NT2/D1 (cell line): Measurements from ENCODE around the gene EDN3.
"Not testable (repeated sequence)": the region's sequence is repeated elsewhere in the genome, so short reads cannot be mapped to it uniquely, and the experiment has no call there.

ENCODE experiments used
- DNase-seq: peaks from one replicate; pipeline ENCODE4 v3.0.0-alpha.2; 2011; ENCODE audit warnings: low read depth, low spot score
- H3K27me3 ChIP-seq: 2 replicates; pipeline ENCODE4 v1.6.0; 2011; ENCODE audit warnings: mild to moderate bottlenecking; ENCODE audit not compliant: insufficient read length, insufficient read depth
- H3K36me3 ChIP-seq: 2 replicates; pipeline ENCODE4 v1.6.1; 2011; ENCODE audit warnings: mild to moderate bottlenecking, low read length, mixed read lengths; ENCODE audit not compliant: insufficient read depth, insufficient read length
- H3K4me1 ChIP-seq: 2 replicates; pipeline ENCODE4 v1.5.1; 2011; ENCODE audit not compliant: insufficient read depth, insufficient read length
- H3K4me3 ChIP-seq: 2 replicates; pipeline ENCODE4 v1.5.1; 2011; ENCODE audit warnings: low read depth; ENCODE audit not compliant: insufficient read length
- H3K9ac ChIP-seq: 2 replicates; pipeline ENCODE4 v1.6.0; 2011; ENCODE audit warnings: low read depth; ENCODE audit not compliant: insufficient read length
- H3K9me3 ChIP-seq: 2 replicates; pipeline ENCODE4 v1.5.1; 2011; ENCODE audit warnings: mild to moderate bottlenecking, low read length; ENCODE audit not compliant: insufficient read depth
- SUZ12 ChIP-seq: IDR thresholded peaks from 2 replicates; pipeline ENCODE4 v1.6.1; 2011; ENCODE audit not compliant: insufficient read length, insufficient read depth; ENCODE audit errors: extremely low read depth
- YY1 ChIP-seq: IDR thresholded peaks from 2 replicates; pipeline ENCODE4 v1.6.1; 2011; ENCODE audit not compliant: insufficient read length, insufficient read depth
- ZNF274 ChIP-seq: IDR thresholded peaks from 2 replicates; pipeline ENCODE4 v1.6.1; 2011; ENCODE audit warnings: mild to moderate bottlenecking, low read depth, low read length

EDN3 gene

GRCh38 chr20:59328071-59328470, 27.7 kb downstream of the EDN3 start:
- H3K9ac ChIP-seq, result no peak overlapping the region
- no peak overlapping the region for H3K4me3 ChIP-seq
- no peaks in the 10 kb centered on the region for H3K9me3 ChIP-seq
- no peaks in the 10 kb centered on the region for H3K36me3 ChIP-seq
- DNase-seq, result no peak
- H3K27me3 ChIP-seq, result peaks cover 8% of the 10 kb centered on the region
- no peak for TF ChIP-seq ZNF274
- no peak for TF ChIP-seq SUZ12
- TF ChIP-seq YY1, result no peak
- H3K4me1 ChIP-seq, result no peaks in the 10 kb centered on the region

GRCh38 chr20:59331721-59332329, 31.4 kb downstream of the EDN3 start:
- no peak for TF ChIP-seq ZNF274
- TF ChIP-seq SUZ12, result no peak
- no peak for TF ChIP-seq YY1
- Histone ChIP-seq H3K4me1 (no peaks in the 10 kb centered on the region), H3K9ac (no peak overlapping the region), H3K27me3 (peaks cover 16% of the 10 kb centered on the region), H3K9me3 (no peaks in the 10 kb centered on the region), H3K36me3 (no peaks in the 10 kb centered on the region), H3K4me3 (no peak overlapping the region)
- no peak for DNase-seq

- DNase-seq, result no peak
- peaks cover 14% of the 10 kb centered on the region for H3K27me3 ChIP-seq
- TF ChIP-seq ZNF274, result no peak
- TF ChIP-seq YY1, result no peak
- no peak for TF ChIP-seq SUZ12
- no peak overlapping the region for H3K4me3 ChIP-seq
- H3K9me3 ChIP-seq, result no peaks in the 10 kb centered on the region
- H3K36me3 ChIP-seq, result no peaks in the 10 kb centered on the region
- no peaks in the 10 kb centered on the region for H3K4me1 ChIP-seq
- no peak overlapping the region for H3K9ac ChIP-seq
Observed at GRCh38 chr20:59333260-59333845, 32.9 kb downstream of the EDN3 start.

GRCh38 chr20:59333951-59334350, 33.5 kb downstream of the EDN3 start:
- Histone ChIP-seq H3K9ac (no peak overlapping the region), H3K27me3 (peaks cover 14% of the 10 kb centered on the region), H3K4me3 (no peak overlapping the region), H3K4me1 (no peaks in the 10 kb centered on the region), H3K9me3 (no peaks in the 10 kb centered on the region), H3K36me3 (no peaks in the 10 kb centered on the region)
- TF ChIP-seq SUZ12 (no peak), ZNF274 (no peak), YY1 (no peak)
- no peak for DNase-seq

- H3K9me3 ChIP-seq, result no peaks in the 10 kb centered on the region
- peaks cover 14% of the 10 kb centered on the region for H3K27me3 ChIP-seq
- no peak overlapping the region for H3K4me3 ChIP-seq
- no peak for DNase-seq
- TF ChIP-seq ZNF274, result no peak
- no peak for TF ChIP-seq SUZ12
- no peak for TF ChIP-seq YY1
- no peak overlapping the region for H3K9ac ChIP-seq
- no peaks in the 10 kb centered on the region for H3K4me1 ChIP-seq
- no peaks in the 10 kb centered on the region for H3K36me3 ChIP-seq
Observed at GRCh38 chr20:59334651-59335300, 34.4 kb downstream of the EDN3 start.

GRCh38 chr20:59335377-59335776, 35.0 kb downstream of the EDN3 start:
- Histone ChIP-seq H3K9me3 (no peaks in the 10 kb centered on the region), H3K4me3 (no peak overlapping the region), H3K27me3 (peaks cover 14% of the 10 kb centered on the region), H3K9ac (no peak overlapping the region), H3K4me1 (no peaks in the 10 kb centered on the region), H3K36me3 (no peaks in the 10 kb centered on the region)
- no peak for DNase-seq
- no peak for TF ChIP-seq SUZ12
- TF ChIP-seq YY1, result no peak
- TF ChIP-seq ZNF274, result no peak

- H3K4me3 ChIP-seq, result no peak overlapping the region
- no peak for DNase-seq
- H3K27me3 ChIP-seq, result peaks cover 10% of the 10 kb centered on the region
- no peaks in the 10 kb centered on the region for H3K4me1 ChIP-seq
- H3K9me3 ChIP-seq, result no peaks in the 10 kb centered on the region
- H3K9ac ChIP-seq, result no peak overlapping the region
- H3K36me3 ChIP-seq, result no peaks in the 10 kb centered on the region
- no peak for TF ChIP-seq YY1
- no peak for TF ChIP-seq ZNF274
- TF ChIP-seq SUZ12, result no peak
Observed at GRCh38 chr20:59336540-59336939, 36.1 kb downstream of the EDN3 start.

GRCh38 chr20:59338444-59338843, 38.0 kb downstream of the EDN3 start:
- not testable (repeated sequence) for H3K4me1 ChIP-seq, H3K36me3 ChIP-seq, H3K4me3 ChIP-seq

More at GRCh38 chr20:59338444-59338843, 38.0 kb downstream of the EDN3 start:
- not testable (repeated sequence) for H3K9ac ChIP-seq, H3K9me3 ChIP-seq, DNase-seq
- peaks cover 14% of the 10 kb centered on the region for H3K27me3 ChIP-seq
